Ovary (tissue), 3 donors: ENCODE data around the gene ARFRP1.

ENCODE experiments used
- CTCF ChIP-seq, 3 donors: fragments of 450-650 bp in 2 of 3; fragments of 200-600 bp in 1 of 3; IDR thresholded peaks; one replicate each; pipeline versions ENCODE4 v1.5.1 to v1.8.0; 2016 to 2022; ENCODE audit warnings: antibody characterized with exemption in 3 of 3, mild to moderate bottlenecking in 1 of 3
- POLR2A ChIP-seq: fragments of 450-650 bp; IDR thresholded peaks from one replicate; pipeline ENCODE4 v1.6.1; 2017; ENCODE audit warnings: antibody characterized with exemption, mild to moderate bottlenecking, moderate library complexity
- donor health status: DM: no; HTN: no; CAD: no.

GRCh38 chr20:63668351-63668750, 39.4 kb downstream of the ARFRP1 start:
- no peak for TF ChIP-seq CTCF (IDR thresholded peaks at IDR 0.05)
- no peak for TF ChIP-seq POLR2A
